ENCODE results near the gene AQR.
A peak's percentile ranks its signal among the peaks of the same experiment; 100 is the strongest.

AQR gene

DNA sequence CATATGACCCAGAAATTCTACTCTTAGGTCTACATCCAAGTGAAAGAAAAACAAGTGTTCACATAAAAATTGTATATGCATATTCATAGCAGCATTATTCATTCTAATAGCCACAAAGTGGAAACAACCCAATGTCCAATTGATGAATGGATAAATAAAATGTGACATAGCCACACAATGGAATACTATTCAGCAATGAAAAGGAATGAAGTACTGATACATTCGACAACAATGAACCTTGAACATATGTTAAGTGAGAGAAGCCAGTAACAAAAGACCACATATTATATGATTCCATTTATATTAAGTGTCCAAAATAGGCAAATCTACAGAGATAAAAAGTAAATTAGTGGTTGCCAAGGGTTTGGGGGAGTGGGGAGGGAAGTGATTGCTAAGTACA is 104.0 kb downstream of the AQR start:
- TF ChIP-seq, protein P1, sequence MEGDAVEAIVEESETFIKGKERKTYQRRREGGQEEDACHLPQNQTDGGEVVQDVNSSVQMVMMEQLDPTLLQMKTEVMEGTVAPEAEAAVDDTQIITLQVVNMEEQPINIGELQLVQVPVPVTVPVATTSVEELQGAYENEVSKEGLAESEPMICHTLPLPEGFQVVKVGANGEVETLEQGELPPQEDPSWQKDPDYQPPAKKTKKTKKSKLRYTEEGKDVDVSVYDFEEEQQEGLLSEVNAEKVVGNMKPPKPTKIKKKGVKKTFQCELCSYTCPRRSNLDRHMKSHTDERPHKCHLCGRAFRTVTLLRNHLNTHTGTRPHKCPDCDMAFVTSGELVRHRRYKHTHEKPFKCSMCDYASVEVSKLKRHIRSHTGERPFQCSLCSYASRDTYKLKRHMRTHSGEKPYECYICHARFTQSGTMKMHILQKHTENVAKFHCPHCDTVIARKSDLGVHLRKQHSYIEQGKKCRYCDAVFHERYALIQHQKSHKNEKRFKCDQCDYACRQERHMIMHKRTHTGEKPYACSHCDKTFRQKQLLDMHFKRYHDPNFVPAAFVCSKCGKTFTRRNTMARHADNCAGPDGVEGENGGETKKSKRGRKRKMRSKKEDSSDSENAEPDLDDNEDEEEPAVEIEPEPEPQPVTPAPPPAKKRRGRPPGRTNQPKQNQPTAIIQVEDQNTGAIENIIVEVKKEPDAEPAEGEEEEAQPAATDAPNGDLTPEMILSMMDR (IDR thresholded peaks at IDR 0.05; ENCODE audit: low read depth, low read length) = no peak
- no peak for DNase-seq (ENCODE audit: low read depth in 2 of 2)

DNA sequence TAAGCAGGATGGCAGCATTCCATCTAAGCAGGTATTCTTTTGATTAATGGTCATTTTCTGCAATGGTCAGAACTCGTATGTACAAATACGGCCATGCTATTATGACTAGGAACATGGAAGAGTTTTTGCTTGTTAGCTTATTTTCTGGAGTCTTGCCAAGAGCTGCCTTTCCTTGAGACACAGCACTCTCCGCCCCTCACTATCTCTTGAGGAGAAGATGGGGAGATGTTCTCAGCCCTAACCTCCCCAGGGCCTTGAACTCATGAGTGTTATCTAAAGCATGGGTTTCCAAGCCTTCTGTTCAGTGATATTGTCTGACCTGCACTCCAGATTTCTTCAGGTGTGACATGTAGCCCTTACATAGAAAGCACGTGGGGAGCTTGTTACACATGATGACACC is 108.3 kb downstream of the AQR start:
- TF ChIP-seq, protein P1 (IDR thresholded peaks at IDR 0.05; ENCODE audit: low read depth, low read length) = no peak
- DNase-seq (ENCODE audit: low read depth in 2 of 2) = no peak
- H3K4me3 ChIP-seq (replicated peaks in 1 of 2; ENCODE audit: low read depth in 2 of 2, low read length in 2 of 2) = no peak overlapping the region

More for the DNA sequence above, 104.0 kb downstream of the AQR start:
- no peak overlapping the region for H3K4me3 ChIP-seq (replicated peaks in 1 of 2; ENCODE audit: low read depth in 2 of 2, low read length in 2 of 2)

DNA sequence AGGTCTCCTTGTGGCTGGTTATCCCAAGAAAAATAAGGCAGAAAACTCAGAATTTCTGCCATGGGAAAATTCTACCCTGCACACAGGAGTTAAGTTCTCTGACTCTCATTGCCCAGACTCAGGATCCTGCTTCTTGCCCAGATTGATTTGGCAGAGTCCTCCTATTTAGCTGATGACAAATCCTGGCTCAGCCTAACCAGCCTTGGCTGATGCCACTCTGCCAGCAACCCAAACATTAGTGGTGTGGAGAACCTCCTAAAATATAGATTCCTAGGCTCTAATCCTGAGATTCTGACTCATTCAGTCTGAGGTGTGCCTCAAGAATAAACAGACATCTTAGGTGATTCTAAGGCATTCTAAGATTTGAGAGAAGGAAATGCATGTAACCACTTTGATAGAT is 113.6 kb downstream of the AQR start:
- DNase-seq (ENCODE audit: low read depth in 2 of 2) = peak; percentile 10 to 23
- no peak overlapping the region for H3K4me3 ChIP-seq (replicated peaks in 1 of 2; ENCODE audit: low read depth in 2 of 2, low read length in 2 of 2)
- TF ChIP-seq, protein P1 (IDR thresholded peaks at IDR 0.05; ENCODE audit: low read depth, low read length) = no peak

DNA sequence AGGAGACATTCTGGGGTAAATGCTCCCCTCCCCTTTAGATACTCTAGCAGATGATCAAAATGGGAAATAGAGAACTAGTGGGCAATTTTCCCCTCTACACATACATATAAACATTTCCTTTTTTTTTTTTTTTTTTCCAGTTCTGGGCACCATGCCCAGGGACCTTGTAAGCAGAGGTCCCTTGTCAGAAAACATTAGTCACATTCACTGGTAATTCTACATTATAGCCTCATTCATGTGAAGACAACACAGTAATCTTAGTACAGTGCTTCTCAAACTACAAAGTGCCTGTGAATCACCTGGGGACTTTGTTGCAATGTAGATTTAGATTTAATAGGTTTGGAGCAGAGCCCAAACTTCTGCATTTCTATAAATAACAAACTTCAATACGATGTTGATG is 114.1 kb downstream of the AQR start:
- no peak overlapping the region for H3K4me3 ChIP-seq (replicated peaks in 1 of 2; ENCODE audit: low read depth in 2 of 2, low read length in 2 of 2)
- DNase-seq (ENCODE audit: low read depth in 2 of 2) = peak; percentile 84 to 86
- TF ChIP-seq, protein P1 (IDR thresholded peaks at IDR 0.05; ENCODE audit: low read depth, low read length) = no peak

DNA sequence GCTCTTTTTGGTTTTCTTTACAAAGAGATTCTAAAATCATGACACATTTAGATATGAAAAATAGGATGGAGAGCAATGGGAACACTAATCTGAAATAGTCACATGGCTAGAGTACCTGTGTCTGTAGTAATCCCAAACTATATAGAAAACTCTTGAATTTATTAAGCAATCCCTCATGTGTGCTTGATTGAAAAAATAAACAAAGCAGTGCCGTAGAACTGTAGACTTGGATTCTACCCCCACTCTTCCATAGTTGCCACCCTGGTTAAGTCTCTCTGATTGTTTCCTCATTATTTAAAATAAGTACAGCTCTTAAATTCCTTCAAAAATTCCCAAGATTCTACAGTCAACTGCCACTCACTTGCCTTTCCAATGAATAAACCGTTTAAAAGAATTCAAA is 115.3 kb downstream of the AQR start:
- TF ChIP-seq, protein P1 (IDR thresholded peaks at IDR 0.05; ENCODE audit: low read depth, low read length) = no peak
- H3K4me3 ChIP-seq (replicated peaks in 1 of 2; ENCODE audit: low read depth in 2 of 2, low read length in 2 of 2) = no peak overlapping the region
- no peak for DNase-seq (ENCODE audit: low read depth in 2 of 2)

DNA sequence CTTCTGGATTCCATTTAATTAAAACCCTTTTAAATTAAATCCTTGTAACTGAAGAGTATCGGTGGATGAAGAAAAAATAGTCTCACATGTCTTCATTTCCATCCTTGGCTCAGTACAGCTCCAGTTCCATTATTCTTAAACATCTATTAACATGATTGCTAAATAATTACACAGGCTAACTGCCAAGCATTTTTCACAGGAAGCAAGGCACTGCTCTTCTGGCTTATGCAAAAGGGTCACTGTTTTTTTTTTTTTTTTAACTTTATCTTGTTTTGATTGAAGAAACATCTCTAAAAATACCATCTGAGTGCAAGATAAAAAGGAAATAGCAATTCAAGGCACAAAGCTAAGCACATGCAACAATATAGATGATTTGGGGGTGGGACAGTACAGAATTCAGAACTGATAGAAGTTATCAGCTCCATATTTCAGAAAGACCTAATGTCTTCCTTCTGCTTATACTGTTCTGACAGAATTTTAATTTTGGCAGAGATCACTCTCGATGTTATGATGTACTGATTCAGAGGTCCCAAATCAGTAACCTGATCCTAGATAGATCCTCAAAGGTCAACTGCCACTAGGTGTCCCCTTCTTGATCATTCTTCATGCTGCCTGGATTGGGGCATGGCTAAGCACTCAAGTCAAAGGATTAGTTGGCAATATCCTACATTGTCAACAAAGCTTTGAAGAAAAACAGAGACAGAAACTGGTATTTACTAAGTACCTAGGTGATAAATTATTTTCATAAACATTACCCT is 116.4 kb downstream of the AQR start:
- no peak overlapping the region for H3K4me3 ChIP-seq (replicated peaks in 1 of 2; ENCODE audit: low read depth in 2 of 2, low read length in 2 of 2)
- TF ChIP-seq, protein P1 (IDR thresholded peaks at IDR 0.05; ENCODE audit: low read depth, low read length) = no peak
- peak; percentile 51 to 84 for DNase-seq (ENCODE audit: low read depth in 2 of 2)

DNA sequence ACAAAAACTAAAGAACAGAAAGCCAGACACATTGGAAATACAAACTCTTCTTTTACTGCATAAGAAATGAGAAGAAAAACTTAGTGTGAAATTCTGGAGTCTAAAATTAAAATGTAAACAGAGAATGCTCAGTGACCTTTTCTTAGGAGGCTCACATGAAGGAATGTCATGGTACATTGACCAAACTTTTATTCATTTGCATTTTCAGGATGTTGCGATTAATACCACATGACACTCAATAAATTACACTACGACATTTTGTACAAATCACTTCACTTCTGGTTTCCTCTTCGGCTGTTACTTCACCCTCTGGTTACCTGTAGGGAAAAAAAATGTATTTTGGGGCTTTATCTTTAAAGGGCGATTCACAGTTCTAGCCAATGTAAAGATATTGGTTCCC is 117.8 kb downstream of the AQR start:
- DNase-seq (ENCODE audit: low read depth in 2 of 2) = no peak
- TF ChIP-seq, protein P1 (IDR thresholded peaks at IDR 0.05; ENCODE audit: low read depth, low read length) = no peak
- no peak overlapping the region for H3K4me3 ChIP-seq (replicated peaks in 1 of 2; ENCODE audit: low read depth in 2 of 2, low read length in 2 of 2)
